ENCODE data around the gene FHOD1. TPM values are rescaled to one million over a fixed set of nuclear protein-coding genes. Genes with fewer than 3 reads are reported as not detected.

FHOD1 gene
- polyA plus RNA-seq, 4 donors: 33.4 to 49.1 (median 38.7) TPM

DNA sequence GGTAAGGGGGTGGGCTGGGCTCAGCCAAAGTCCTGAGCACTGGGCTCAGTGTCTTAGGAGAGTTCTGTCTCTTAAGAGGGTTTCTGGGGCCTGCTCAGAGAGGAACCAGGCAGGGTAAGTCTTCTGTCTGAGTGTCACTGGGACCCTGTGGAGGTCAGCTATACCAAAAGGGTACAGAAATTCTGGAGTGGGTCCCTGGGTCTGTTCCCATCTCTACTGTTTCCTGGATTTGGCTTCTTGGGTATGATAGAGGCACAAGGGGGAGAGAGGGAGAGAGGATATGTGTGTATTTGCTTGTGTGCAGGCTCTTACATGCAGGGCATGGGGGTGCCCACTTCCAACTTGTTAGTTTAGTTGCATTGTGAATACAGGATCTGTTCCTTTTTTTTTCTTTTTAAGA lies 53.7 kb downstream of the FHOD1 start:
- no peak for DNase-seq (ENCODE audit: low read depth in 4 of 4, low spot score in 3 of 4)

DNA sequence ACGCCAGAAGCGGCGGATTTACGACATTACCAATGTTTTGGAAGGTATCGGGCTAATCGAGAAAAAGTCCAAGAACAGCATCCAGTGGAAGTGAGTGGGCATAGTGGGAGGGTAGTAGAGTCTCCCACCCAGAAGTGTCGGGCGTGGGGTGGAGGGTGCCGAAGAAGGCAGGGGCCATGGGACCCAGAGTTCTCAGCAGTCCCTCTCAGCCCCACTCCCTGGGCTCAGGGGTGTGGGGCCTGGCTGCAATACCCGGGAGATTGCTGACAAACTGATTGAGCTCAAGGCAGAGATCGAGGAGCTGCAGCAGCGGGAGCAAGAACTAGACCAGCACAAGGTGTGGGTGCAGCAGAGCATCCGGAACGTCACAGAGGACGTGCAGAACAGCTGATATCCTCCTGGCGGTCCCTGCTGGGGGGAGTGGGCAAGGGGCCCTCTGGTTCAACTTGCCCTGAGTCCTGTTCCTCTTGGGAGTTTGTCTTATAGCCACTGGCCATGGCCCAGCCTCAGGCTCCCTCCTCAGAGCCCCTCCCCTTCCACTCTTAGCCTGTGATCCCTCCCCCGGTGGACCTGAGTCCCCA lies 54.4 kb downstream of the FHOD1 start:
- no peak for DNase-seq (ENCODE audit: low read depth in 4 of 4, low spot score in 3 of 4)

DNA sequence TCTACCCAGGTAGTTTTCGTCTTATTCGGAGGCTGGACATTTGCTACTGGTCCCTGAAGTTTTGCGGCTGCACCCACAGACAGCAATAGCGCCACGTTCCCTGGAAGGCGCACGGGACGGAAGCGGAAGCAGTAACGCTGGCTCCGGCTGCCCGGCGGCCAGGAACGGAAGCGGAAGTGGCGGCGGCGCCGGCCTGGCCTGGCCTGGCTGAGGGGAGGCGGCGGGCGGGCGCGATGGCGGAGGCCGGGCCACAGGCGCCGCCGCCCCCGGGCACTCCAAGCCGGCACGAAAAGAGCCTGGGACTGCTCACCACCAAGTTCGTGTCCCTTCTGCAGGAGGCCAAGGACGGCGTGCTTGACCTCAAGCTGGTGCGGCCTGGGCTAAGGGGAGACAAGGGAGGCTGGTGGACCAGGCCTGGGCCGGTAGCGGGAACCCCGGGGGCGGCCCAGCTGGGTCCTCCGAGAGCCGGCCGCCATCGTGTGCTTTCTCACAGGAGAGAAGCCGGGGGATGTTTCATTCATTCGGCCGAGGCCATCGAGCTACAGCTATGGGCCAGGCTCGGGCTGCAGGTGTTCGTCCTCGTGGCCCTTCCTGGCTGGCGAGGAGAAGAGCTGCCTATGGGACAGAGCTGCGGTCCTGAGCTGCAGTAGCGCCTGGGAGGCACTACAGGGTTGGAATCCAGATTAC lies 55.1 kb downstream of the FHOD1 start, which contains the start of gene E2F4:
E2F4 (plus strand) TSS at position 161 of the 687 bp plus-strand sequence; CDS start at position 234, 73 bp downstream.
- peak; percentile 78 to 85 (median 82) for DNase-seq (ENCODE audit: low read depth in 4 of 4, low spot score in 3 of 4)

DNA sequence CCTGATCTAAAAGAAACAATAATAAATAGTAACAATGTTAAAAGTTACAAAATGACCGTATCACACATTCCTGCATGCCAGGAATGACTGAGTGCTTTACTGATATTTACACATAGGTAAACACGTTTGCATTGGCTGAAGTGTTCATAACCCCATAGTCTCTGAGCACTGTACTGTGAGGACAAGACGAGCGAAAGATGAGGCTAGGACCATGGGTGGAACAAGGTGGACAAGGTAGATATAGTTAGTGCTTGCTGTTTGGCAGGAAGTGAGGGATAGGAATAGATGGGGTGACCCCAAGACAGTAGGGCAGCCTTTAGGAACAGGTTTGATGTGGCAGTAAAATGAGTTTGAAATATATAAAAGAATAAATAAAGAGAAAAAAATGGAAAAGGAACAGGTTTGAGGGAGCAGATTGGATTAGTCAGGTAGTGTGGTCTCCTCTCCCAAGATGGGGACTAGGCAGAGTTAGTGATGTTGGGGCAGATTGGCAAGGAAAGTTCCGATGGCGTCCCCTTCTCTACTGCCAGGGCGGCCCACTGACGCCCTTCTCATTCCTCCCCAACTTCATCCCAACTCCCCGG lies 55.8 kb downstream of the FHOD1 start:
- DNase-seq (ENCODE audit: low read depth in 4 of 4, low spot score in 3 of 4): no peak

DNA sequence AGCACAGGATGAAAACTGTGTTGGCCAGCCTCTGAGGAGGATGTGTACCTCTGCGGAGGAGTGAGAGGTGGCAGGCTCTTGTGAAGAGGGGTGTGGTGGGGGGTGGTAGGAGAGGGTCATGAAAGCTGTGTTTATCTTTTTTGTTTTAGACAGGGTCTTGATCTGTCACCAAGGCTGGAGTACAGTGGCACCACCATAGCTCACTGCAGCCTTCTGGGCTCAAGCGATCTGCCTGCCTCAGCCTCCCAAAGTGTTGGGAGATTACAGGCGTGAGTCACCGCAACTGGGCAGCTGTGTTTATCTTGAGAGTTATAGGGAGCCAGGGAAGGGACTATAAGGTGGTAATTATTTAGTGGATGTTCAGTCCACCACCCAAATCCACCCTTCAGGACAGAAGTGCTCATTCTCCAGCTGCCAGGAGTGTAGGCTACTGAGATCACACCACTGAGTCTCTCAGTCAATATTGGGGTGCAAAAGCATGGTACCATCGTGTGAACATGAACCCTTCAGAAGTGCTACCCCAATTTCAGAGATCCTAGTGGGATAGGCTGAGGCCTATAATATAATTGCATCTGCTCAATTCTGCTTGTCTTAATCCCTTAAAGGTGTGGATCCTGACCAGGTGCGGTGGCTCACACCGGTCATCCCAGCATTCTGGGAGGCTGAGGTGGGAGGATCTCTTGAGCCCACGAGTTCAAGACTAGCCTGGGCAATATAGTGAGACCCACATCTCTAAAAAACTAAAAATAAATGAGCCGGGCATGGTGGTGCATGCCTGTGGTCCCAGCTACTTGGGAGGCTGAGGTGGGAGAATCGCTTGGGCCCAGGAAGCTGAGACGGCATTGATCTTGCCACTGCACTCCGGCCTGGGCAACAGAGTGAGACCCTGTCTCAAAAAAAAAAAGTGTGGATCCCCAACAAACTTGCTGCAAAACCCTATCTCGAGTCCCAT lies 56.6 kb downstream of the FHOD1 start:
- no peak for DNase-seq (ENCODE audit: low read depth in 4 of 4, low spot score in 3 of 4)

DNA sequence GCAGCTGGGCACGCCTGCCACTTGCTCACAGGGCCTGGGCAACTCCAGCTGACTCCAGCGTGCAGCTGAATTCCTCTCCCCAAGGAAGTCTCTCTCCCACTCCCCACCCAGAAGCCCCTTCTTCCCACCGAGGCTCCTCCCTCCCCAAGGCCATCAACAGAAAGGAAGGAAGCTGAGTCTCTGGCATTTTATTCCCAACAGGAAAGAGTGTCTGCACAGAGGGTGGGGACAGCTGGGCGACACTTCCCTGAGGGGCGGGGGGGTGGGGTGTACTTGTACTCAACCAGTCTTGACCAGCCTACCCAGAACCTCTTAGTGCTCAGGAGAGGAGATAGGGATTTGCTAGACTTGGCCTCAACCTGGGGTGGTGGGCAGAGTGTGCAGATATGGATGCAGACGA lies 57.2 kb downstream of the FHOD1 start, which contains the start of gene EXOC3L1:
EXOC3L1 (minus strand) TSS at position 96 of the 400 bp plus-strand sequence. CDS start 460 bp downstream, outside the sequence.
- DNase-seq (ENCODE audit: low read depth in 4 of 4, low spot score in 3 of 4): no peak

DNA sequence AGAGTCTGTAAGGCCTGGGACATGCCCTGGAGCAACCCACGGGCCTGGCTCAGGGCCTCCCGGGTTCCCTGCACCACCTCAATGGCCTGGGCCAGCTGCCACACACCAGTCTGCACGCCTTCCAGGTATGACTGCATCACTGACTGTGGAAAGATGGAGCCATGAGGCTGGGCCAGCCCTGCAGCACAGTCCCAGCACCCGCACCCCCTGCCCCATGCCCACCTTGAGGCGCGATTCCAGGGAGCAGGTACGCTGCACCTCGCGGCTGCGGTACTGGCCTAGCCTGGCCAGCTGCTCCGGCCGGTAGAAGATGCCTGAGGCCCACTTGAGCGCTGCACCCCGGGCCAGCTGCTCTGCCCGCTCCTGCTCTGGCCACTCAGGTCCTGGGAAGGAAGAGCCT lies 58.5 kb downstream of the FHOD1 start:
- DNase-seq (ENCODE audit: low read depth in 4 of 4, low spot score in 3 of 4): no peak

DNA sequence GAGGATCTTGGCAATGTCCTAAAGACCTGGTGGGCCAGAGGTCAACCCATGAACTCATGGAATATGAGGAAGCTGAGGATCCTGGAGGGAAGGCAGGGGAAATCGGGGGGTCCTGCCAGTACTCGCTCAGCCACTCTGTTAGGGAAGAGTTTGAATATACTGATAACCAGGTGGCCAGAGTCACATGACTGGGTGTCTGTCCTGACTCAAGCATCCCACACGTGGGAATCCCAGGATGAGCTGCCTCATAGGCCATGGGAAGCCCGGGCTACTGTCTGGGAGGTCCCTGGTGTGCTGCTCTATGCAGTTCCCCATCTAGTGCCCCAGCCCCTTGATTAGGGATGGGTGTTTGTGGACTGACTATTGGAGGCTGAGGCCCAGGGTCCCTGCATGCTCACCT lies 59.0 kb downstream of the FHOD1 start:
- no peak for DNase-seq (ENCODE audit: low read depth in 4 of 4, low spot score in 3 of 4)

DNA sequence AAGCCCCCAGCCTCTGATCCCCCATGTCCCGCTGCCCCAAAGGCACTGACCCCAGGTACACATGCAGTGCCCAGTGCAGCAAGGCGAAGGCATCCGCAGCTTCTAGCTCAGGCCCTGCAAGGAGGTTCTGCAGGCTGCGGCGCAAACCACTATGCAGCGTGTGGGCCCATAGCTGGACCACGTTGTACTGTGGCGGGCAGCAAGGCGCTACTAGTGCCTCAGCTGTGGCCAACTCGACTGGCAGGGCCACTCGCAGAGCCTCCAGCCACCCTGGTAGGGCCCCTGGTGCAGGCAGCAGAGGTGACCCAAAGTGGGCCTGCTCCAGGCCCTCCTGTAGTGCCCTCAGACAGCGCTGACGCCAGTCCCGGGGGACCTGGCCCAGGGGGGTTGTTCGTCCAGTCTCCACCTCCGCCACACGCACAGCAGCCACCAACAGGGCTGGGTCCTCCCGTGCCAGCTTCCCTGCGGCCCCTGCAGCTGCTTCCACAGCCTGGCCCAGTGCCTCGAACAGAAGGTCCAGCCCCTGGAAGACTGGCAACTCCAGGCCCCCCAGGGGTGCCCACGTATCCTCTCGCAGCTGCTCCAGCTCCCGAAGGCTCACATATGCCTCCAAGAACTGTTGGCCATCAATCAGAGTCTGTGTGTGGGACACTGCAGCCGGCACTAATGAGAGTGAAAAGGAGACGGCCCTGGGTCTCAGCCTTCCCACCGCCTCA lies 59.9 kb downstream of the FHOD1 start:
- DNase-seq (ENCODE audit: low read depth in 4 of 4, low spot score in 3 of 4): no peak

DNA sequence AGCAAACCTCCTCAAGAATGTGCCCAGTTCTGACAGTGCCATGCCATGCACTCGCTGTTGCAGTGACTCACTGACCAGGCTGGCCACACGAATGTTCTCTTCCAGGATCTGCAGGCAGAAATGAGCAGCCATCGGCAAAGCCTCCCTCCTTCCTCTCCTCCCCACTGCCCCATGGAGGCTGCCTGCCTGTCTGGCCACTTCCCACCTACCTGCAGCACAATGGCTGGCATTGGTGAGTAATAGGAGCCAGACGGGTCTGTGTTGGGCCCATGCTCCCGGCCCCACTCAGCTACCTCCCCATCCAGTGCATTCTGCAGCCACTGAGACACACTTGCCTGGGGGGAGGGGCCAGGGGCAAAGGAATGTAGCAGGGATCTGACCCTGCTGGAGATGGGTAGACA lies 60.7 kb downstream of the FHOD1 start:
- no peak for DNase-seq (ENCODE audit: low read depth in 4 of 4, low spot score in 3 of 4)

DNA sequence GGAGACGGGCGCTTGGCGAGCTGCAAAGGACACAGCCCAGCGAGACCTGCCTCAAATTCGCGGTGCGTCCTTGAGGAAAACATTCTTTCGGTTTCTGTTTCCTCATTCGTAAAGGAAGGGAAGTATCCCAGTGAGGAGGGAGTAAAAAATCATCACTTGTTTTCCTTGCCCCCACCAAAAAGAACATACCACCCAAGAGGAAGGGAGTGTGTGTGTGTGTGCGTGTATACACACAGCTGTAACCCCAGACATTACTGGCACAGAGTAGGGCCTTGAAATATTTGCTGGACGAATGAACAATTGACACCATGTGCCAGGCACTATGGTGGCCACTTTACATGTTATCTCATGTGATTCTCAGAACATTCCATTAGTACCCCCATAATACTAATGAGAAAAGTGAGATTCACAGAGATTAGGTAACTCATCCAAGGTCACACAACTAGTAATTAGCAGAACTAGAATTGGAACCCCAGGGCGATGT lies 61.6 kb downstream of the FHOD1 start:
- no peak for DNase-seq (ENCODE audit: low read depth in 4 of 4, low spot score in 3 of 4)

DNA sequence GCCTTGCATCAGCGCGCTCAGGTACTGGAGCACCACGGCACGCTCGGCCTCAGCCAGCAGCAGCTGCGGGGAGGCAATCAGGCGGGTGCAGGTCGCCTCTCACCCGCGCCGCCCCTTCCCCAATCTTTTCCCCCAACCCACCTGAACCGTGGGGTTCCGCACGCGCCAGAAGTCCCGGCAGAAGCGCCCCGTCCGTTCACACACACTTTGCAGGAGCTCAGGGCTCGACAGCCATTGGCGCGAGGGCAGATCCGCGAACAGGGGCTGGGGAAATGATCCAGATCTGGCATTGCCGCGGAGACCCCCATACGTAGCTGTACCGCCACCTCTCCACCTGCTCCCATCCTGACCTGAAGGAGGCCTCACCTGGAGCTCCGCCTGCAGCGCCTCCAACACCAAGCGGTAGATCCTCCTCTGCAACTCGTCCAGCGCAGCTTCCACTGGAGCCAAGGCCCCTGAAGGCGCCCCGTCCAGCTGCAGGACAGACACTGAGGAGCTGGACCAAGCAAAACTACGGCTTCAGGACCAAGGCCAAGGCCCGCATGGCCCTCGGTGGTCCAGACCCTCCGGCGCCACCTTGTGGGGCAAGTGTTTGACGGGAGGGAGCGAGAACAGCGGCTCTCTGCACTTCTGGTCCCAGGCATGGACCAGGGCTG lies 62.2 kb downstream of the FHOD1 start:
- peak in 3 of 4 donors; percentile 74 to 87 (median 80) for DNase-seq (ENCODE audit: low read depth in 4 of 4, low spot score in 3 of 4)

DNA sequence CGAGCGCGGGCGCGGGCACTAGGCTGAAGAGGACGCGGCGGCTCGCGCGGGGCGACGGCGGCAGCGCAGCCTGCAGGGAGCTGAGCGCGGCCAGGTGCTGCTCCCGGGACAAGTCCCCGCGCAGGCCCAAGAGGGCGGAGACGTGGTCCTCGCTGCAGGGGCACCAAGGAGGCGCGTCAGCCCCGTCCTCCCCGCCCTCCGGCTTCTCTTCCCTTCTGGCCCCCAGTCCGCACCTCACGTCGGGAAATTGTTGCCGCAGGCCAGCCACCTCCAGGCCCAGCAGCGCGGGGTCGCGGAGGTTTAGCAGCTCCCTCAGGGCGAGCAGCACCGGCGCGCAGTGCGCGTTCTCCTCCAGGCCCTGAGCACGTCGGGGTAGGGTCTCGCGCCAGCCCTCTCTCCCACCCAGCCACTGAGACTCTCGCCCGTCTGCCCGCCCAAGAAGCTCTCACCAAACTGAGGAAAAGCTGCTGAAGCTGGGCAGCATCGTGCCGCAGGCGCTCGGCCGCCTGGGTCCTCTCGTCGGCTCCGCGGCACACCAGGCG lies 62.8 kb downstream of the FHOD1 start:
- no peak for DNase-seq (ENCODE audit: low read depth in 4 of 4, low spot score in 3 of 4)

DNA sequence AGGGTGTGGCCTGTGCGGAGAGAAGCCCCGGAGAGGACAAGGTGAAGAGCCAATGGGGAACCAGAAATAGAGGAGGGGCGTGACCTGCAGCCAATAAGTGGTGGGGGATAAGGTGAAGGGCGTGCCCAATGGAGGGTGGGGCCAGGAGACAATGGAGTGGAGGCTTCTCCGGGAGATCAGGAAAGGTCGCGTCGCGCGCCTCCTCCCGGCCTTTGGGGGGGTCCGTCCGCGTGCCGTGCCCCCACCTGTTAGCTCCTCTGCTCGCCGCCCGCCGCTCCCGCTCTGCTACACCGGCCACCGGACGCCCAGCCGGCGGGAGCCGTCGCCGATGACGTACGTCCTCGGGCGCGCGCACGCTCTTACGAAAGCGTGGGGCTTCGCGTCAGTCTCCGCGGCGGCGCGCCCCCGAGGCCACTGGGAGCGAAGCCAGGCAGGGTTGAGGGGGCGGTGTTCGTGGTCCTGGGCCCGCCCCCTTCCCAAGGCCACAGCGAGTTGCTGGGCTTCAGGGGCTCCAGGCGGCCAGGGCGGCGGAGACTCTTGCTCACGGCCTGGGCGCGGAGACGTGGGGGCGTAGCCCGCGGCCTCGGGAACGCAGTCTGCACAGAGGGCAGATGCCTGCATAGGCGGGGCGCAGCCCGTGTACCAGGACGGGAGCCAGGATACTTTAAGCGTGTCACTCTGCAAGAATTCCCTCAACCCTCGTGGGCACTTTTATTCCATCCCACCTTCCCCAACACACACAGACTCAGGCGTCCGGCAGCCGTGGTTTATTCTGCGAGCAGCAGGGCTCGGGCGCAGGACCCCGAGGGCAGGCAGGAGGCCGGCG lies 63.4 kb downstream of the FHOD1 start, which contains the start of gene MATCAP1:
MATCAP1 (minus strand) TSS at position 337 of the 826 bp plus-strand sequence. CDS start 3,353 bp downstream, outside the sequence.
- peak; percentile 91 to 96 (median 92) for DNase-seq (ENCODE audit: low read depth in 4 of 4, low spot score in 3 of 4)

DNA sequence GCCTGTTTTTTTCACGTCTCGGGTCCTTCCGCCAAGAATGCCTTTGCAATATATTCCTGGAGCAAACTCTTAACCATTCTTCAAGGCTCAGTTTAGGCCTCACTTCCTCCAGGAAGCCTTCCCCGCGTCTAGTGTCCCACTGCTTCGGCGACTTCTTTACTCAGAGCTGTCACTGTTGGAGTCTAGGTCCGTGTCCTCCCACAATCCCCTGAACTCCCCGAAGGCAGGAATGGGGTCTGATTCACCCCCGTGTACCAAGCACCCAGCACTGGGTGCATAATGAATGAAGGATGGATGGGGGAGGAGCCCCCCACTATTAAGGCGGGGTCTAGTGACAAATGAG lies 64.0 kb downstream of the FHOD1 start:
- no peak for DNase-seq (ENCODE audit: low read depth in 4 of 4, low spot score in 3 of 4)

DNA sequence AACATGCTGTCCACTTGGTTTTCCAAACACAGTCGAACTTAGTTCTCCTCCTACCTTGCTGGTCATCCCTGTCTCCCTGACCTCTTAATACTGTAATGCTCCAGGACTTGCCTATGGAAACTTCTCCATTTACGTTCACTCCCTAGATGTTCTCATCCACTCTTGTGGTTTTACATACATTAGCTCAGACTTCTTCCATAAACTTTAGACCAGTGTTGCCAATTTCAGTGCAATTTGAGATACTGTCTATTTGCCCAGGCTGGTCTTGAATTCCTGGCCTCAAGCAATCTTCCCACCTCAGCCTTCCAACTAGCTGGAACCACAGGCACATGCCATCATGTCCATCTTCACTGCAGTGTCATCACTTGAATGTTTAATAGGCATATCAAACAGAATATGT lies 65.0 kb downstream of the FHOD1 start:
- DNase-seq (ENCODE audit: low read depth in 4 of 4, low spot score in 3 of 4): no peak

DNA sequence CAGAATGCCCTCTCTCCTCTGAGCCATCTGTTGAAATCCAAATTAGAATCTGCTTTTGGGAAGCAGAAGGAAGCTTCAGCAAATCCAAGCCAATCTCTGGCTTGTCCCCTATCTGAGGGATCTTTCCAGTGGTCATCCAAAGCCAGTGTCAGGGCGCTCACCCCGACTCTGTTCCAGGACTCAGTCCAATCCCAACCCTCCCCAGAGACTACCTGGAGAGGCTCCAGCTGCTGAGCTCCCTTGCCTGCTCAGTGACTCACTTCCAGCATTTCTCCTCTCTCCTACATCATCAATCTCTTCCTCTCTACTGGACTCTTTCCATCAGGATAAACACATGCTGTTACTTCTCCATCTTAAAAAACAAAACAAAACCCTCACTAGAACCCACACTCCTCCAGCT lies 65.9 kb downstream of the FHOD1 start:
- no peak for DNase-seq (ENCODE audit: low read depth in 4 of 4, low spot score in 3 of 4)

DNA sequence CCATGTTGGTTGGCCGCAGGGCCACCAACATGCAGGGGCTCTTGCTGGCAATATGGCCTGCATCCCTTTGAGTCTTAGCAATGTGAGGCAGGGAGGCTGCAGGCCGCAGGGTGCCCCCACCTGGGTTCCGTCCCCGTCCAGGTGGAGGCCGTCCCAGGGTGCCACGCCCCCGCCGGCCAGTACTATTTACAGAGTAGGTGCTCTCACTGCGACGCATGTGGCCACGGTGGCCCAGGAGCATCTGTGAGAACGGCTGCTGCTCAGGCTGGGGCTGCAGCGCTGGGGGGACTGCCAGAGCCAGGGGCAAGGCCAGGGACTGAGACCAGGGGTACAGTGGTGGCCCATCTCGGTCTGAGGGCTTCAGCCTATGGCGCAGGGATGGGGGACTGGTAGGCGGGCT lies 67.1 kb downstream of the FHOD1 start:
- no peak for DNase-seq (ENCODE audit: low read depth in 4 of 4, low spot score in 3 of 4)
